Smooth muscle cell (in vitro differentiated cells): ENCODE data around the gene CNTN5. TPM values are rescaled to one million over a fixed set of nuclear protein-coding genes. Genes with fewer than 3 reads are reported as not detected.

Source experiments
- DNase-seq: peaks from one replicate; lab custom pipeline; 2025; ENCODE audit not compliant: unreplicated experiment; lab: John Stamatoyannopoulos, UW
- H2AFZ ChIP-seq: fragments of 200-600 bp; sonication (generic); 2 replicates; pipeline ENCODE4 v1.6.0; 2016; ENCODE audit warnings: antibody characterized with exemption, low read depth, mild to moderate bottlenecking
- H3F3A ChIP-seq: fragments of 200-600 bp; sonication (generic); 2 replicates; pipeline ENCODE4 v1.6.0; 2017; ENCODE audit warnings: antibody characterized with exemption, low read depth
- H3K27ac ChIP-seq: fragments of 200-600 bp; sonication (generic); 2 replicates; pipeline ENCODE4 v1.5.1; 2016; ENCODE audit warnings: low read depth, mild to moderate bottlenecking
- H3K27me3 ChIP-seq: fragments of 200-600 bp; sonication (generic); 2 replicates; pipeline ENCODE4 v1.6.1; 2016; ENCODE audit warnings: low read depth, mild to moderate bottlenecking
- H3K36me3 ChIP-seq: fragments of 200-600 bp; sonication (generic); 2 replicates; pipeline ENCODE4 v1.5.1; 2016; ENCODE audit warnings: low read depth
- H3K4me1 ChIP-seq: fragments of 200-600 bp; sonication (generic); 2 replicates; pipeline ENCODE4 v1.5.1; 2016; ENCODE audit warnings: low read depth
- H3K4me2 ChIP-seq: fragments of 200-600 bp; sonication (generic); 2 replicates; pipeline ENCODE4 v1.6.0; 2016; ENCODE audit warnings: mild to moderate bottlenecking
- H3K4me3 ChIP-seq: fragments of 200-600 bp; sonication (generic); 2 replicates; pipeline ENCODE4 v1.5.1; 2016; ENCODE audit warnings: mild to moderate bottlenecking
- H3K79me2 ChIP-seq: fragments of 200-600 bp; sonication (generic); 2 replicates; pipeline ENCODE4 v1.6.0; 2016; ENCODE audit warnings: low read depth, mild to moderate bottlenecking
- H3K9ac ChIP-seq: fragments of 200-600 bp; sonication (generic); 2 replicates; pipeline ENCODE4 v1.6.0; 2016; ENCODE audit warnings: low read depth
- H3K9me3 ChIP-seq: fragments of 200-600 bp; sonication (generic); replicated peaks from 2 replicates; pipeline ENCODE4 v1.5.1; 2016; ENCODE audit warnings: low read depth
- H4K20me1 ChIP-seq: fragments of 200-600 bp; sonication (generic); 2 replicates; pipeline ENCODE4 v1.6.0; 2016; ENCODE audit warnings: low read depth
- WGBS: methylation state at CpG from one replicate; pipeline ENCODE4 v1.1.7; 2016; ENCODE audit warnings: low lambda C conversion rate; 5-methylcytosine and 5-hydroxymethylcytosine counted together
- polyA plus RNA-seq: library from polyadenylated mRNA; unstranded; fragments of >200 nt; fragmentation: Nextera tagmentation; extraction: Ambion mirVana; gene quantifications from 2 replicates; pipeline ENCODE4 v1.2.1, GENCODE V29; 2016
- total RNA-seq: library from RNA; depleted of rRNA; stranded (reverse); fragments of >200 nt; gene quantifications from 2 replicates; pipeline ENCODE4 v1.2.3, GENCODE V29; 2014
- TF ChIP-seq, protein P1 (sequence below): fragments of 200-600 bp; sonication (generic); IDR thresholded peaks from 2 replicates; pipeline ENCODE4 v1.5.1; 2017; ENCODE audit warnings: borderline replicate concordance, mild to moderate bottlenecking, antibody characterized with exemption; ENCODE audit not compliant: insufficient read depth, poor library complexity, severe bottlenecking

The CNTN5 gene
- total and polyA plus RNA-seq, 2 experiments from 2014 or later: 0.97 to 3.1 TPM

DNA sequence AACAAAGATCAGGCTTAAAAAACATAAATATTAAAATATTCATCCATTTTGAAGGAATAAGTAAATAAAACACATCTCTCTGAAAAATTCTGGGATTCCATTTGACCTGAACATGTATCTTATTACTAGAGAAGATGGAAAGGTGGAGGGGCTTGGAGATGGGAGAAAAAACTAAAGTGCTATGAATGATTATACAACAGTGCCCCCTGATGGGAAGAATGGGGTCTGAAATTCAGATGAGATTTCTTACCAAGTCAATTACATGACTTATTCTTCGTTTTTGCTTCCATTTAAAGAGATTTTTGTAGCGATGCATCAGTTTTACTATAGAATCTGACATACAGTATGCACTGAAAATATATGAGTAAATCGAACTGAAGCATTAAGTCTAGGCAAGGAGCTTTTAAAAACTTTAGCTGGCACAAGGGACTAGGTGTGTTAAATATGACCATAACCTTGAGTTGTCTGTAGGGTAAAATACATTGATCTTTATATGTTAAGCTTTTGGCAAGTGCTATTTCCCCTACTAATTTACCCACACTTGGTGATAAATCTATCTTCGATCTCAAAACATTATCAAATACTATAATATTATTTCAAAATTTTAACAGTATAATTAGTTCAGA, 718.8 kb downstream of the CNTN5 start:
- peak overlapping the region; percentile 73 for H2AFZ ChIP-seq
- no peaks in the 10 kb centered on the region for H3K9me3 ChIP-seq
- H3K4me3 ChIP-seq: no peak overlapping the region
- H3K4me2 ChIP-seq: peak overlapping the region; percentile 35
- no peaks in the 10 kb centered on the region for H3K27me3 ChIP-seq
- TF ChIP-seq, protein P1, sequence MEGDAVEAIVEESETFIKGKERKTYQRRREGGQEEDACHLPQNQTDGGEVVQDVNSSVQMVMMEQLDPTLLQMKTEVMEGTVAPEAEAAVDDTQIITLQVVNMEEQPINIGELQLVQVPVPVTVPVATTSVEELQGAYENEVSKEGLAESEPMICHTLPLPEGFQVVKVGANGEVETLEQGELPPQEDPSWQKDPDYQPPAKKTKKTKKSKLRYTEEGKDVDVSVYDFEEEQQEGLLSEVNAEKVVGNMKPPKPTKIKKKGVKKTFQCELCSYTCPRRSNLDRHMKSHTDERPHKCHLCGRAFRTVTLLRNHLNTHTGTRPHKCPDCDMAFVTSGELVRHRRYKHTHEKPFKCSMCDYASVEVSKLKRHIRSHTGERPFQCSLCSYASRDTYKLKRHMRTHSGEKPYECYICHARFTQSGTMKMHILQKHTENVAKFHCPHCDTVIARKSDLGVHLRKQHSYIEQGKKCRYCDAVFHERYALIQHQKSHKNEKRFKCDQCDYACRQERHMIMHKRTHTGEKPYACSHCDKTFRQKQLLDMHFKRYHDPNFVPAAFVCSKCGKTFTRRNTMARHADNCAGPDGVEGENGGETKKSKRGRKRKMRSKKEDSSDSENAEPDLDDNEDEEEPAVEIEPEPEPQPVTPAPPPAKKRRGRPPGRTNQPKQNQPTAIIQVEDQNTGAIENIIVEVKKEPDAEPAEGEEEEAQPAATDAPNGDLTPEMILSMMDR: peak; percentile 78
- H3K36me3 ChIP-seq: no peaks in the 10 kb centered on the region
- no peaks in the 10 kb centered on the region for H4K20me1 ChIP-seq
- H3K79me2 ChIP-seq: no peaks in the 10 kb centered on the region
- H3K9ac ChIP-seq: no peak overlapping the region
- DNase-seq: no peak
- no peaks in the 10 kb centered on the region for H3F3A ChIP-seq
- H3K4me1 ChIP-seq: peaks cover 3% of the 10 kb centered on the region
- no peak overlapping the region for H3K27ac ChIP-seq
- 20% methylated on average over 4 of the region's 4 CpGs for WGBS

DNA sequence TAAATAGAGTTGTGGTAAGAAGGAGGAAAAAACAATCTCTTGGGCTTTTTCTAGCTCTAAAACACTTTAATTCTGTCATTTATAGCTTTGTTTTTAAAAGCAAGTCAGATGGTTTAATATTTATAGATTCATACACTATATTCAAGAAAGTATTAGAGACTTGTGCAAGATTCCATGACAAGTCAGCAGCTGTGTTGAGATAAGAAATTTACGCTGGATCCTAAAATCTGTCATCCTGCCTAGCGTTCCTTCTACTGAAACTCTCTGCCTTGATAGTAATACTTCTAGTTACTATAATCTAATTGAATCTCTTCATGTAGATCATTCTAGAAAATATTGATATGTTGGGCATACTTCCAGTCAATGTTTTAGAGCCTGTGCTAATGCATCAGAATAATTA, 721.8 kb downstream of the CNTN5 start:
- H3F3A ChIP-seq: no peaks in the 10 kb centered on the region
- H3K27me3 ChIP-seq: no peaks in the 10 kb centered on the region
- no peak for DNase-seq
- H3K9ac ChIP-seq: no peak overlapping the region
- no peak overlapping the region for H3K27ac ChIP-seq
- peak overlapping the region; percentile 51 for H3K4me2 ChIP-seq
- 35% methylated on average over 2 of the region's 2 CpGs for WGBS
- no peaks in the 10 kb centered on the region for H4K20me1 ChIP-seq
- TF ChIP-seq, protein P1: no peak
- H3K36me3 ChIP-seq: no peaks in the 10 kb centered on the region
- H3K4me3 ChIP-seq: no peak overlapping the region
- peaks cover 3% of the 10 kb centered on the region for H3K4me1 ChIP-seq
- H3K79me2 ChIP-seq: no peaks in the 10 kb centered on the region
- no peaks in the 10 kb centered on the region for H3K9me3 ChIP-seq
- no peak overlapping the region for H2AFZ ChIP-seq

DNA sequence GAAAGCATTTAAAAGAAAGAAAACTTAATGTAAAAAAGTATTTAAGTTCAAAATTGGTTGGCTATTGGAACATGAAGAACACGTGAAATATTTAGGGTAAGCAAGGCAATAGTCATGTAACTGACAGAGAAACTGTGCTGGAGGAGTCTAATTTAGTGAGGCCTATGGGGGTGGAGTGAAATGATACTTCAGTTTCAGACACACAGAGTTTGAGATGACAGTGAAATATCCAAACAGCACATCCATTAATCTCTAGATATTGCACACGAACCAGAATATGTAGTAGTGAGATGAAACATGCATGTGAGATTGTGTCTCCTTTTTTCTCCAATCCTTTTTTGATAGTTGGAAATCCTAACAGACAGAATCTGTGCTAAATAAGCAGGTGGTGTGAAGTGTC, 739.0 kb downstream of the CNTN5 start:
- Histone ChIP-seq H3K27me3 (no peaks in the 10 kb centered on the region), H3K79me2 (no peaks in the 10 kb centered on the region), H3K4me1 (no peaks in the 10 kb centered on the region), H4K20me1 (no peaks in the 10 kb centered on the region), H3K9me3 (no peaks in the 10 kb centered on the region), H3K9ac (no peak overlapping the region), H3F3A (no peaks in the 10 kb centered on the region), H3K4me2 (no peak overlapping the region), H2AFZ (no peak overlapping the region), H3K27ac (no peak overlapping the region), H3K4me3 (no peak overlapping the region), H3K36me3 (no peaks in the 10 kb centered on the region)
- no peak for DNase-seq
- TF ChIP-seq, protein P1: no peak
- 93% methylated on average over 2 of the region's 2 CpGs for WGBS

DNA sequence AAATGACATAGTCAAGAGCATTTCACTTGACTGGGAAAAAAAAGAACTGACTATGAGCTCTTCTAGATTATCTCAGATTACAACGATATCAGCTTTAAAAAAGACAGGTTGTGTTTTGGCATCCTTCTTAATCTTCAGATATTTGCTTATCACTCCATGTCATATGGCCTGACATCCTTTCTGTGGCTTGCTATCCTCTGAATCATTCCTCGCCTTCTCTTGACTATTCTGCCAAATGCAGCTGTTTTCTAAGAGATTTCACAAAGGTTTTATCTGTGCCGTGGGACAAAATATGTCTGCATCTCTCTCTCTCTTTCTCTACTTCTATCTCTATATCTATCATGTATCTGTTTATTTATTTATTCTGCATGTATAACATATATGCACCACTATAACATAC, 746.1 kb downstream of the CNTN5 start:
- no peak overlapping the region for H3K27ac ChIP-seq

More for the DNA sequence above, 746.1 kb downstream of the CNTN5 start:
- H3K27me3 ChIP-seq: no peaks in the 10 kb centered on the region
- no peak for DNase-seq
- no peaks in the 10 kb centered on the region for H3K4me1 ChIP-seq
- TF ChIP-seq, protein P1: no peak
- H3F3A ChIP-seq: no peaks in the 10 kb centered on the region
- no peak overlapping the region for H3K4me3 ChIP-seq
- no peak overlapping the region for H3K9ac ChIP-seq
- no peaks in the 10 kb centered on the region for H3K36me3 ChIP-seq
- no peaks in the 10 kb centered on the region for H3K9me3 ChIP-seq
- no peaks in the 10 kb centered on the region for H4K20me1 ChIP-seq
- peak overlapping the region; percentile 7 for H3K4me2 ChIP-seq
- no peaks in the 10 kb centered on the region for H3K79me2 ChIP-seq
- H2AFZ ChIP-seq: no peak overlapping the region
- 30% methylated on average over 3 of the region's 3 CpGs for WGBS
